SK-N-SH (cell line): Measurements from ENCODE around the gene DUXB.

Source experiments
- EZH2phosphoT487 ChIP-seq: fragments of 200-600 bp; sonication (generic); IDR thresholded peaks from 2 replicates; pipeline ENCODE4 v1.6.1; 2017; ENCODE audit warnings: low read depth, mixed run types, mild to moderate bottlenecking, antibody characterized with exemption, moderate library complexity, borderline replicate concordance
- GATA2 ChIP-seq: sonication (generic); formaldehyde crosslinking; IDR thresholded peaks from 2 replicates; pipeline ENCODE4 v1.5.0; 2020; ENCODE audit warnings: mild to moderate bottlenecking, missing genetic modification reagents
- JUND ChIP-seq: IDR thresholded peaks from 2 replicates; pipeline ENCODE4 v1.4.0; 2012
- NRF1 ChIP-seq: IDR thresholded peaks from 2 replicates; pipeline ENCODE4 v1.6.1; 2012; ENCODE audit warnings: low read depth, mild to moderate bottlenecking, low read length
- RFX5 ChIP-seq: IDR thresholded peaks from 2 replicates; pipeline ENCODE4 v1.6.1; 2012; ENCODE audit warnings: mild to moderate bottlenecking, improper control_type of control experiment, low read length
- SMC3 ChIP-seq: IDR thresholded peaks from 2 replicates; pipeline ENCODE4 v1.6.1; 2012; ENCODE audit warnings: low read depth, low read length, improper control_type of control experiment
- TCF12 ChIP-seq: IDR thresholded peaks from 2 replicates; pipeline ENCODE4 v1.4.0; 2012
- TF ChIP-seq, protein P1 (sequence below): fragments of 200-600 bp; sonication (generic); IDR thresholded peaks from 2 replicates; pipeline ENCODE4 v1.6.1; 2017; ENCODE audit warnings: antibody characterized with exemption, mild to moderate bottlenecking, moderate library complexity
- TF ChIP-seq, protein P2 (sequence below): IDR thresholded peaks from 2 replicates; pipeline ENCODE4 v1.4.0; 2012; ENCODE audit warnings: low read depth
- TF ChIP-seq, protein P3 (sequence below): IDR thresholded peaks from 2 replicates; pipeline ENCODE4 v1.4.0; 2012; ENCODE audit warnings: low read depth, borderline replicate concordance

DNA sequence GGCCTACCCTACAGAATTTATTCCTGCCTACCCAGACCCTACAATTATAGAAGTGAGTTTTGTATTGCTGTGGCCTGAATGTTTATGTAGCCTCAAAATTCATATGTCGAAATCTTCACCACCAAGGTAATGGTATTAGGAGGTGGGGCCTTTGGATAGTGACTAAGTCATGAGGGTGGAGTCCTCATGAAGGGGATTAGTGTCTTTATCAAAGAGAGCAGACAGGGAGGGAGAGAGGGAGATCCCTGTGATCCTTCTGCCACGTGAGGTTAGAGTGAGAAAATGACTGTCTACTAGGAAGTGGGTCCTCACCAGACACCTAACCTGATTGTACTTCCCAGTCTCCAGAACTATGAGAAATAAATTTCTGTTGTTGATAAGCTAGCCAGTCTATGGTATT, 981 bp upstream of the DUXB start:
- TF ChIP-seq JUND (no peak), EZH2phosphoT487 (no peak), NRF1 (no peak), SMC3 (no peak), RFX5 (no peak), GATA2 (CRISPR knock-in tag) (no peak), TCF12 (no peak)
- TF ChIP-seq, protein P1, sequence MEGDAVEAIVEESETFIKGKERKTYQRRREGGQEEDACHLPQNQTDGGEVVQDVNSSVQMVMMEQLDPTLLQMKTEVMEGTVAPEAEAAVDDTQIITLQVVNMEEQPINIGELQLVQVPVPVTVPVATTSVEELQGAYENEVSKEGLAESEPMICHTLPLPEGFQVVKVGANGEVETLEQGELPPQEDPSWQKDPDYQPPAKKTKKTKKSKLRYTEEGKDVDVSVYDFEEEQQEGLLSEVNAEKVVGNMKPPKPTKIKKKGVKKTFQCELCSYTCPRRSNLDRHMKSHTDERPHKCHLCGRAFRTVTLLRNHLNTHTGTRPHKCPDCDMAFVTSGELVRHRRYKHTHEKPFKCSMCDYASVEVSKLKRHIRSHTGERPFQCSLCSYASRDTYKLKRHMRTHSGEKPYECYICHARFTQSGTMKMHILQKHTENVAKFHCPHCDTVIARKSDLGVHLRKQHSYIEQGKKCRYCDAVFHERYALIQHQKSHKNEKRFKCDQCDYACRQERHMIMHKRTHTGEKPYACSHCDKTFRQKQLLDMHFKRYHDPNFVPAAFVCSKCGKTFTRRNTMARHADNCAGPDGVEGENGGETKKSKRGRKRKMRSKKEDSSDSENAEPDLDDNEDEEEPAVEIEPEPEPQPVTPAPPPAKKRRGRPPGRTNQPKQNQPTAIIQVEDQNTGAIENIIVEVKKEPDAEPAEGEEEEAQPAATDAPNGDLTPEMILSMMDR, result no peak
- TF ChIP-seq, protein P2, sequence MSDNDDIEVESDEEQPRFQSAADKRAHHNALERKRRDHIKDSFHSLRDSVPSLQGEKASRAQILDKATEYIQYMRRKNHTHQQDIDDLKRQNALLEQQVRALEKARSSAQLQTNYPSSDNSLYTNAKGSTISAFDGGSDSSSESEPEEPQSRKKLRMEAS, result no peak
- TF ChIP-seq, protein P3, sequence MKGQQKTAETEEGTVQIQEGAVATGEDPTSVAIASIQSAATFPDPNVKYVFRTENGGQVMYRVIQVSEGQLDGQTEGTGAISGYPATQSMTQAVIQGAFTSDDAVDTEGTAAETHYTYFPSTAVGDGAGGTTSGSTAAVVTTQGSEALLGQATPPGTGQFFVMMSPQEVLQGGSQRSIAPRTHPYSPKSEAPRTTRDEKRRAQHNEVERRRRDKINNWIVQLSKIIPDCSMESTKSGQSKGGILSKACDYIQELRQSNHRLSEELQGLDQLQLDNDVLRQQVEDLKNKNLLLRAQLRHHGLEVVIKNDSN, result no peak
